ENCODE data around the gene TEX35. TPM values are rescaled to one million over a fixed set of nuclear protein-coding genes. Genes with fewer than 3 reads are reported as not detected.

TEX35 gene
- total and polyA plus RNA-seq, 4 donors: not detected

GRCh38 chr1:178533121-178533946 lies 20.4 kb downstream of the TEX35 start:
- ATAC-seq (ENCODE audit: low FRiP score): no peak
- Histone ChIP-seq H3K9me3 (ENCODE audit: control insufficient read depth, low read length) (no peaks in the 10 kb centered on the region), H3K27ac (ENCODE audit: low read depth in 1 of 2, low read length in 2 of 2) (no peak overlapping the region), H3K27me3 (ENCODE audit: control insufficient read depth in 1 of 2, insufficient read depth in 2 of 2, low read length in 1 of 2) (no peaks in the 10 kb centered on the region), H3K4me3 (ENCODE audit: low read length in 2 of 2) (no peak overlapping the region), H3K36me3 (ENCODE audit: control insufficient read depth in 1 of 2, insufficient read depth in 2 of 2, low read length in 1 of 2) (no peaks in the 10 kb centered on the region), H3K4me1 (ENCODE audit: control insufficient read depth in 1 of 2, insufficient read depth in 2 of 2, low read length in 2 of 2) (no peaks in the 10 kb centered on the region)
- 76% methylated on average over 9 of the region's 9 CpGs for WGBS, 2 donors
- intact Hi-C loops (cut with DNase I): no loop called here
- no peak for DNase-seq

- Histone ChIP-seq H3K4me3 (ENCODE audit: low read length in 2 of 2) (no peak overlapping the region), H3K4me1 (ENCODE audit: control insufficient read depth in 1 of 2, insufficient read depth in 2 of 2, low read length in 2 of 2) (no peaks in the 10 kb centered on the region), H3K27me3 (ENCODE audit: control insufficient read depth in 1 of 2, insufficient read depth in 2 of 2, low read length in 1 of 2) (no peaks in the 10 kb centered on the region), H3K27ac (ENCODE audit: low read depth in 1 of 2, low read length in 2 of 2) (no peak overlapping the region), H3K36me3 (ENCODE audit: control insufficient read depth in 1 of 2, insufficient read depth in 2 of 2, low read length in 1 of 2) (no peaks in the 10 kb centered on the region), H3K9me3 (ENCODE audit: control insufficient read depth, low read length) (no peaks in the 10 kb centered on the region)
- DNase-seq (peak in 1 of 2 donors; percentile 27), ATAC-seq (ENCODE audit: low FRiP score) (no peak)
- intact Hi-C loops (cut with DNase I): no loop called here
- 93 to 95% methylated on average over 9 of the region's 9 CpGs for WGBS, 2 donors
Measured at GRCh38 chr1:178534137-178534868, 21.4 kb downstream of the TEX35 start.

GRCh38 chr1:178536329-178536728 lies 23.4 kb downstream of the TEX35 start:
- Histone ChIP-seq H3K4me1 (ENCODE audit: control insufficient read depth in 1 of 2, insufficient read depth in 2 of 2, low read length in 2 of 2) (no peaks in the 10 kb centered on the region), H3K36me3 (ENCODE audit: control insufficient read depth in 1 of 2, insufficient read depth in 2 of 2, low read length in 1 of 2) (no peaks in the 10 kb centered on the region), H3K27ac (ENCODE audit: low read depth in 1 of 2, low read length in 2 of 2) (no peak overlapping the region), H3K27me3 (ENCODE audit: control insufficient read depth in 1 of 2, insufficient read depth in 2 of 2, low read length in 1 of 2) (no peaks in the 10 kb centered on the region), H3K4me3 (ENCODE audit: low read length in 2 of 2) (no peak overlapping the region), H3K9me3 (ENCODE audit: control insufficient read depth, low read length) (no peaks in the 10 kb centered on the region)
- peak in 1 of 2 donors; percentile 38 for DNase-seq
- intact Hi-C loops (cut with DNase I): no loop called here
- ATAC-seq (ENCODE audit: low FRiP score): no peak
- 91 to 92% methylated on average over 5 of the region's 5 CpGs for WGBS, 2 donors

- Histone ChIP-seq H3K27me3 (ENCODE audit: control insufficient read depth in 1 of 2, insufficient read depth in 2 of 2, low read length in 1 of 2) (no peaks in the 10 kb centered on the region), H3K4me3 (ENCODE audit: low read length in 2 of 2) (no peak overlapping the region), H3K36me3 (ENCODE audit: control insufficient read depth in 1 of 2, insufficient read depth in 2 of 2, low read length in 1 of 2) (no peaks in the 10 kb centered on the region), H3K4me1 (ENCODE audit: control insufficient read depth in 1 of 2, insufficient read depth in 2 of 2, low read length in 2 of 2) (no peaks in the 10 kb centered on the region), H3K9me3 (ENCODE audit: control insufficient read depth, low read length) (no peaks in the 10 kb centered on the region), H3K27ac (ENCODE audit: low read depth in 1 of 2, low read length in 2 of 2) (no peak overlapping the region)
- 59 to 65% methylated on average over 7 of the region's 7 CpGs for WGBS, 2 donors
- ATAC-seq (ENCODE audit: low FRiP score) (peak; percentile 48), DNase-seq (peak; percentile 57 to 59)
- intact Hi-C loops (cut with DNase I): no loop called here
Measured at GRCh38 chr1:178536844-178537371, 24.0 kb downstream of the TEX35 start.

- Histone ChIP-seq H3K36me3 (ENCODE audit: control insufficient read depth in 1 of 2, insufficient read depth in 2 of 2, low read length in 1 of 2) (no peaks in the 10 kb centered on the region), H3K4me1 (ENCODE audit: control insufficient read depth in 1 of 2, insufficient read depth in 2 of 2, low read length in 2 of 2) (no peaks in the 10 kb centered on the region), H3K9me3 (ENCODE audit: control insufficient read depth, low read length) (no peaks in the 10 kb centered on the region), H3K27ac (ENCODE audit: low read depth in 1 of 2, low read length in 2 of 2) (no peak overlapping the region), H3K4me3 (ENCODE audit: low read length in 2 of 2) (no peak overlapping the region), H3K27me3 (ENCODE audit: control insufficient read depth in 1 of 2, insufficient read depth in 2 of 2, low read length in 1 of 2) (no peaks in the 10 kb centered on the region)
- intact Hi-C loops (cut with DNase I): no loop called here
- no peak for ATAC-seq (ENCODE audit: low FRiP score)
- peak in 1 of 2 donors; percentile 67 for DNase-seq
- WGBS, 2 donors: 85% methylated on average over 20 of the region's 20 CpGs
Measured at GRCh38 chr1:178537382-178538090, 24.6 kb downstream of the TEX35 start.

- Histone ChIP-seq H3K27ac (ENCODE audit: low read depth in 1 of 2, low read length in 2 of 2) (no peak overlapping the region), H3K36me3 (ENCODE audit: control insufficient read depth in 1 of 2, insufficient read depth in 2 of 2, low read length in 1 of 2) (no peaks in the 10 kb centered on the region), H3K9me3 (ENCODE audit: control insufficient read depth, low read length) (no peaks in the 10 kb centered on the region), H3K27me3 (ENCODE audit: control insufficient read depth in 1 of 2, insufficient read depth in 2 of 2, low read length in 1 of 2) (no peaks in the 10 kb centered on the region), H3K4me3 (ENCODE audit: low read length in 2 of 2) (no peak overlapping the region), H3K4me1 (ENCODE audit: control insufficient read depth in 1 of 2, insufficient read depth in 2 of 2, low read length in 2 of 2) (no peaks in the 10 kb centered on the region)
- WGBS, 2 donors: 85 to 87% methylated on average over 9 of the region's 9 CpGs
- no peak for ATAC-seq (ENCODE audit: low FRiP score)
- intact Hi-C loops (cut with DNase I): no loop called here
- peak in 1 of 2 donors; percentile 61 for DNase-seq
Measured at GRCh38 chr1:178538192-178538916, 25.4 kb downstream of the TEX35 start.

GRCh38 chr1:178539291-178539690 lies 26.4 kb downstream of the TEX35 start:
- H3K9me3 ChIP-seq (ENCODE audit: control insufficient read depth, low read length): no peaks in the 10 kb centered on the region
- no peaks in the 10 kb centered on the region for H3K27me3 ChIP-seq (ENCODE audit: control insufficient read depth in 1 of 2, insufficient read depth in 2 of 2, low read length in 1 of 2)
- H3K27ac ChIP-seq (ENCODE audit: low read depth in 1 of 2, low read length in 2 of 2): no peak overlapping the region
- DNase-seq: no peak
- ATAC-seq (ENCODE audit: low FRiP score): no peak
- H3K36me3 ChIP-seq (ENCODE audit: control insufficient read depth in 1 of 2, insufficient read depth in 2 of 2, low read length in 1 of 2): no peaks in the 10 kb centered on the region
- WGBS, 2 donors: 84 to 86% methylated on average over 7 of the region's 7 CpGs
- intact Hi-C loops (cut with DNase I): no loop called here
- H3K4me3 ChIP-seq (ENCODE audit: low read length in 2 of 2): no peak overlapping the region
- H3K4me1 ChIP-seq (ENCODE audit: control insufficient read depth in 1 of 2, insufficient read depth in 2 of 2, low read length in 2 of 2): no peaks in the 10 kb centered on the region

GRCh38 chr1:178540204-178540603 lies 27.3 kb downstream of the TEX35 start:
- intact Hi-C loops (cut with DNase I): loop anchor here (2.0 to 10.0 kb wide), 2 partner anchors 461 to 465 kb away; no protein-coding TSS in a partner anchor
- H3K27ac ChIP-seq (ENCODE audit: low read depth in 1 of 2, low read length in 2 of 2): no peak overlapping the region
- WGBS, 2 donors: 83 to 88% methylated on average over 6 of the region's 6 CpGs
- no peaks in the 10 kb centered on the region for H3K36me3 ChIP-seq (ENCODE audit: control insufficient read depth in 1 of 2, insufficient read depth in 2 of 2, low read length in 1 of 2)
- no peak overlapping the region for H3K4me3 ChIP-seq (ENCODE audit: low read length in 2 of 2)
- no peaks in the 10 kb centered on the region for H3K4me1 ChIP-seq (ENCODE audit: control insufficient read depth in 1 of 2, insufficient read depth in 2 of 2, low read length in 2 of 2)
- H3K9me3 ChIP-seq (ENCODE audit: control insufficient read depth, low read length): no peaks in the 10 kb centered on the region
- DNase-seq (no peak), ATAC-seq (ENCODE audit: low FRiP score) (no peak)
- no peaks in the 10 kb centered on the region for H3K27me3 ChIP-seq (ENCODE audit: control insufficient read depth in 1 of 2, insufficient read depth in 2 of 2, low read length in 1 of 2)
